Peyer's patch (tissue), 4 donors: ENCODE data around the gene FXYD1. TPM values are rescaled to one million over a fixed set of nuclear protein-coding genes. Genes with fewer than 3 reads are reported as not detected.

Experiments
- DNase-seq, 3 donors: peaks; one replicate each; pipeline ENCODE4 v3.0.0-alpha.2; 2017 to 2019
- H3K27ac ChIP-seq, 4 donors: fragments of 200-600 bp; sonication (generic); one replicate each; pipeline ENCODE4 v1.5.1; 2016 to 2019
- H3K27me3 ChIP-seq, 2 donors: fragments of 200-600 bp; sonication (generic); one replicate each; pipeline ENCODE4 v1.5.1; 2019
- H3K36me3 ChIP-seq, 3 donors: fragments of 200-600 bp; sonication (generic); one replicate each; pipeline ENCODE4 v1.5.1; 2016 to 2019
- H3K4me1 ChIP-seq, 4 donors: fragments of 200-600 bp; sonication (generic); one replicate each; pipeline ENCODE4 v1.5.1; 2016 to 2019
- H3K4me3 ChIP-seq, 4 donors: fragments of 200-600 bp; sonication (generic); 1 replicate in 3 of 4; 2 replicates in 1 of 4; pipeline ENCODE4 v1.5.1; 2016 to 2019; ENCODE audit warnings: mild to moderate bottlenecking in 1 of 4
- H3K9me3 ChIP-seq, 4 donors: fragments of 200-600 bp; sonication (generic); one replicate each; pipeline ENCODE4 v1.5.1; 2016 to 2019; ENCODE audit warnings: mild to moderate bottlenecking in 1 of 4
- POLR2A ChIP-seq, 2 donors: fragments of 450-650 bp; IDR thresholded peaks; one replicate each; pipeline ENCODE4 v1.5.1; 2017; ENCODE audit warnings: antibody characterized with exemption in 2 of 2, mild to moderate bottlenecking in 2 of 2, moderate library complexity in 2 of 2
- total RNA-seq, 4 donors: library from RNA; depleted of rRNA; stranded (reverse); fragments of >200 nt; gene quantifications; one replicate each; pipeline ENCODE4 v1.1.0, GENCODE V29; 2016
- TF ChIP-seq, protein P1 (sequence below), 6 experiments: fragments of 450-650 bp in 4 of 6; fragments of 200-600 bp in 2 of 6; sonication (generic) in 1 of 6; IDR thresholded peaks; one replicate each; pipeline ENCODE4 v1.5.1; 2017 to 2019; ENCODE audit warnings: antibody characterized with exemption in 6 of 6, mild to moderate bottlenecking in 3 of 6, moderate library complexity in 1 of 6

Gene FXYD1
- total RNA-seq, 4 donors from 2014 or later: 12.3 to 12.7 TPM; not detected in 2

DNA sequence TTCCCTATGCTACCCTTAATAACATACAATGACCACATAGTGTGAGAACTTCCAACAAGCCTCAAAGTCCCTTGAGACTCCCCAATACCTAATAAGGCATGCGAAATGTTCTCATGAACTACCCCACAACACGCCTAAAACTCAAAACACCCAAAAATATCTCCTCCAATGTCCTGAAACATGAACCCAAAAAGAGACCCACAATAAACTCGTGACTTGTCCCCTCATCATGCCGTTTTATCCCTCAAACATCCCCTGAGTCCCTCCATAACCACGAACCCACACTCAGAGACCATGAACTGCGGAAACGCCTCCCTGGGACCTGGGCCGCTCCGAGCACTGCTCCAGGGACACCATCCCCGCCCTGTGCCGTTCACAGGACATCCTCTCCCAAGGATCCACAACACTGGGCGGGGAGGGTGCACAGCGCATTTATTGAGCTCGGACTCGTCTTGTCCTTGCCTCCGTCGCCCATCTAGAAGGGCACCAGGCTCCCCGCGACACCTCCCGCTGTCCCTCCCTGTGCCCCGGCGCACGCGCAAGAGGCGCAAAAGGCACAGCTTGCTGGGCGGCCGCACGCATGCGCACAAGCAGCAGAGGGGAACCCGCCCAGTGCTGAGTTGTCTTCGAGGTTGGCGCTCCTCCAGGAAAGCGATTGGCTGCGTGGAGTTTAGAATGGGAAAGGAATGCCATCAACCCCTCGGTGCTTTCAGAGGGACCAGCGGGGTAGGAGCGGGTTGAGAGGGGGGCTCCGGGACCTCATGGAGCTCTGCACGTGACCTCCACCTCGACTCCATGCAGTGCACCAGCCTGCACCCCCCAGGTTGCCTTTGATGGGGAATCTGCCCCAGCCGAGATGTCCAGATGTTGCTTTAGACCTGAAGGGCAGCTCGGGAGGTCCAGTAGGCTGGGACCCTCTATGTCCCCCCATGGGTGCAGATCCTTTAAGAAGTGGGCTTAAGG, 14.2 kb upstream of the FXYD1 start:
- Histone ChIP-seq H3K27me3 (no peaks in the 10 kb centered on the region), H3K4me1 (peaks cover 5 to 63% (median 8%) of the 10 kb centered on the region in 4 donors), H3K27ac (peak overlapping the region; percentile 61 to 97 (median 78)), H3K36me3 (peaks cover 0 to 12% (median 0%) of the 10 kb centered on the region in 3 donors), H3K9me3 (no peaks in the 10 kb centered on the region), H3K4me3 (peak overlapping the region; percentile 33 to 55 (median 48))
- peak; percentile 60 to 91 for TF ChIP-seq POLR2A (IDR thresholded peaks at IDR 0.05)
- TF ChIP-seq, protein P1, sequence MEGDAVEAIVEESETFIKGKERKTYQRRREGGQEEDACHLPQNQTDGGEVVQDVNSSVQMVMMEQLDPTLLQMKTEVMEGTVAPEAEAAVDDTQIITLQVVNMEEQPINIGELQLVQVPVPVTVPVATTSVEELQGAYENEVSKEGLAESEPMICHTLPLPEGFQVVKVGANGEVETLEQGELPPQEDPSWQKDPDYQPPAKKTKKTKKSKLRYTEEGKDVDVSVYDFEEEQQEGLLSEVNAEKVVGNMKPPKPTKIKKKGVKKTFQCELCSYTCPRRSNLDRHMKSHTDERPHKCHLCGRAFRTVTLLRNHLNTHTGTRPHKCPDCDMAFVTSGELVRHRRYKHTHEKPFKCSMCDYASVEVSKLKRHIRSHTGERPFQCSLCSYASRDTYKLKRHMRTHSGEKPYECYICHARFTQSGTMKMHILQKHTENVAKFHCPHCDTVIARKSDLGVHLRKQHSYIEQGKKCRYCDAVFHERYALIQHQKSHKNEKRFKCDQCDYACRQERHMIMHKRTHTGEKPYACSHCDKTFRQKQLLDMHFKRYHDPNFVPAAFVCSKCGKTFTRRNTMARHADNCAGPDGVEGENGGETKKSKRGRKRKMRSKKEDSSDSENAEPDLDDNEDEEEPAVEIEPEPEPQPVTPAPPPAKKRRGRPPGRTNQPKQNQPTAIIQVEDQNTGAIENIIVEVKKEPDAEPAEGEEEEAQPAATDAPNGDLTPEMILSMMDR (IDR thresholded peaks at IDR 0.05): no peak
- DNase-seq: peak; percentile 81 to 96 (median 95)

DNA sequence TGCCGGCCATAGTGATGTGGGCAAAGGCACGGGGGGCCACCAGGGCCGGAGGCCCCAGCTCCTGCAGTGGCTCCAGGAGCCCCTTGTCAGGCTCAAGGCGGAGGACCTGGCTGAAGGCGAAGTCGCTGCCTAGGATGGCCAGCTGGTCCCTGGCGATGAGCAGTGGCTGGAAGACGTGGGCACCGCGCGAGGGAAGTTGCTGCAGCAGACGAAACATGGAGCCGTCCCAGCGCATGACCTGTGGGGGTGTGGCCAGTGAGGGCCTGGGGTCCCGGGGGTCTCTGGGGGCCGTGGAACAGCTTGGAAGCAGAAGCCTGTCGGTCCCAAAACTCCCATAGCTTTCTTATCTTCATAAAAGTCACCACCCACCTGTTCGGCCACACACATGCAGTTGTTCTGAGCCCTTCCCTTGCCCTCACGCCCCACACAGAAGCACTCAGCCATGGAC, 13.3 kb upstream of the FXYD1 start:
- TF ChIP-seq, protein P1 (IDR thresholded peaks at IDR 0.05): no peak
- TF ChIP-seq POLR2A (IDR thresholded peaks at IDR 0.05): no peak
- Histone ChIP-seq H3K27me3 (no peaks in the 10 kb centered on the region), H3K4me3 (no peak overlapping the region), H3K4me1 (peaks cover 5 to 59% (median 8%) of the 10 kb centered on the region in 4 donors), H3K36me3 (peaks cover 0 to 12% (median 0%) of the 10 kb centered on the region in 3 donors), H3K9me3 (no peaks in the 10 kb centered on the region), H3K27ac (peak overlapping the region in 3 of 4 donors; percentile 61 to 97 (median 79))
- peak in 1 of 3 donors; percentile 63 for DNase-seq

DNA sequence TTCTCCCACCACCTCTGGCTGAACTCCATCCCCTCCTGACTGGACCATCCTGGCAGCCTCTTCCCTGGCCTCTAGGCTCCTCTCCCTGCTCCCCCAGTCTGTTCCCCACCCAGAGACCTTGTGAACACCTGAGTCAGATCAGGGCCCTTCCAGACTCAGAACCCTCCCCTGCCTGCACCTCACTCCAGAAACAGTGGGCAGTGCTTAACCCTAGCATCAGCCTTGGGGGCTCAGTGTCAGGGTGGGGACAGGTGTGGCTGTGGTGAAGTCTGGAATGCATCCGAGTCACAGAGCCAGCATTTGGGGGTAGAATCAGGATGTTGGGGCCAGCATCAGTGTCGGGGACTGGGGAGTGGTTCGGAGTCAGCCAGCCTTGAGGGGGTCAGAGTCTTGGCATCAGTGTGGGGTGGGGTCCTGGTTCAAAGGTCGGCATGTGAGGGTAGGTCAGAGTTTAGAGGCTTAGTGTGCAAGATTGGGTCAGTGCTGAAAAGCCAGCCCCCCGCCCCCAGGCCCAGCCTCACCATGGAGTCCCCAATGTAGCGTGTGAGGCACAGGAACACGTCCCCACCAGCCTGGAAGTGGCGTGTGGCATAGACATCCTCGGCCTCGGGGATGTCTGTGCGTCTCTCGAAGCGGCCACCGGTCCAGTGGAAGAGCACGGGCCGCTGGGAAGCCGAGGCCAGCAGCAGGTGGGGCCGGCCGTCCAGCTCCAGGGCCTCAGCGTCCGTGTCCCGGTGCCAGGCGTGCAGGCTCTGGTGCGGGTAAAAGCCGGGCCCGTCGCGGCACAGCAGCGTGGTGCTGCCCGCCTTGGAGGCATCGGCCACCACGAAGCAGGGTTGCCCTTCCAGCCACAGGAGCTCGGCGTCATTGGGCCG, 12.6 kb upstream of the FXYD1 start:
- H3K27me3 ChIP-seq: no peaks in the 10 kb centered on the region
- H3K27ac ChIP-seq: peak overlapping the region in 3 of 4 donors; percentile 61 to 97 (median 79)
- DNase-seq: peak in 1 of 3 donors; percentile 55
- H3K4me1 ChIP-seq: peaks cover 5 to 58% (median 7%) of the 10 kb centered on the region in 4 donors
- H3K36me3 ChIP-seq: peaks cover 0 to 12% (median 0%) of the 10 kb centered on the region in 3 donors
- H3K4me3 ChIP-seq: no peak overlapping the region
- H3K9me3 ChIP-seq: no peaks in the 10 kb centered on the region
- TF ChIP-seq, protein P1 (IDR thresholded peaks at IDR 0.05): no peak
- no peak for TF ChIP-seq POLR2A (IDR thresholded peaks at IDR 0.05)

DNA sequence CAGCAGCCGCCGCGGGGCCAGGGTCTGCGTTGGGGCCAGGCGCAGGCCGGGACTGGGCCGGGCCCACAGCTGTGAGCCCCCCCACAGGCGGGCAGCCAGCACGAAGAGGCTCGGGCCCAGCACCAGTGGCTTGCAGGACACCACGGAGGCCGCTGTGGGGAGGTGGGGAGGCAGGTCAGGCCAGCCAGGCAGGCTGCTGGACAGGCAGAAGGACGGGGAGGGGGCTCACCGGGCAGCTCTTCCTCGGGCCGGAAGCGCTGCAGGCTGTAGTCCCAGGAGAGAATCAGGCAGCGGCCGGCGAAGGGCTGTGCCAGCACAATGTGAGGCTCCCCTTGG, 12.0 kb upstream of the FXYD1 start:
- H3K36me3 ChIP-seq: peaks cover 0 to 12% (median 0%) of the 10 kb centered on the region in 3 donors
- H3K4me1 ChIP-seq: peaks cover 4 to 57% (median 6%) of the 10 kb centered on the region in 4 donors
- DNase-seq: no peak
- no peaks in the 10 kb centered on the region for H3K27me3 ChIP-seq
- TF ChIP-seq POLR2A (IDR thresholded peaks at IDR 0.05): no peak
- peak overlapping the region in 2 of 4 donors; percentile 79 to 97 for H3K27ac ChIP-seq
- H3K4me3 ChIP-seq: no peak overlapping the region
- H3K9me3 ChIP-seq: no peaks in the 10 kb centered on the region

DNA sequence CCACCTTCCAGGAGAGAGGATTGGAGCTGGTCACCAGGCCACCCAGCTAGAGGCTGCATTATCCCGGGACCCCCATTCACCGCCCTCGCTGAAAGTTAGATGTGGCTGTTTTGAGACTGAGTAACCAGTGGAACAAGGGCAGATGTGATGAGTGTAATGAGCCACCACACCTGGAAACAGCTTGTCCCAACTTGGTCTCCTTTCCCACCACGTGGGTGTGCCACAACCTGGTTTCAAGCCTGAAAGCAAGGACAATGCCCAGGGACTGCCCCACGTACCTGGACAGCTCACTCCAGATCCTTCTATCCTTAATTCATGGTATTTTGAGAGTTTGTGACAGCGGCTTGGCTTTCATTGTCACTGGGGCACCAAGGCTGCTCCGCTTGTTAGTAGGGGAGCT, 10.8 kb upstream of the FXYD1 start:
- H3K4me3 ChIP-seq: no peak overlapping the region
- peaks cover 0 to 8% (median 0%) of the 10 kb centered on the region in 3 donors for H3K36me3 ChIP-seq
- H3K27me3 ChIP-seq: no peaks in the 10 kb centered on the region
- peaks cover 4 to 46% (median 6%) of the 10 kb centered on the region in 4 donors for H3K4me1 ChIP-seq
- no peak for DNase-seq
- no peak for TF ChIP-seq POLR2A (IDR thresholded peaks at IDR 0.05)
- TF ChIP-seq, protein P1 (IDR thresholded peaks at IDR 0.05): no peak
- no peaks in the 10 kb centered on the region for H3K9me3 ChIP-seq
- peak overlapping the region in 1 of 4 donors; percentile 97 for H3K27ac ChIP-seq
